Measurements from ENCODE around the gene HDAC4. TPM values are rescaled to one million over a fixed set of nuclear protein-coding genes. Genes with fewer than 3 reads are reported as not detected.

HDAC4 gene
- total and polyA plus RNA-seq, 2 experiments from 2014 or later = 8.1 to 41.8 TPM

- Mint-ChIP-seq H3K27me3 (ENCODE audit: insufficient read depth, low read depth, poor library complexity) (peaks cover 11% of the 10 kb centered on the region), H3K36me3 (ENCODE audit: low read depth) (peaks cover 38% of the 10 kb centered on the region), H3K4me1 (no peaks in the 10 kb centered on the region; the same call in 2 of the 3 replicates), H3K9me3 (no peaks in the 10 kb centered on the region), H3K27ac (no peak overlapping the region), H3K4me3 (no peak overlapping the region)
- Histone ChIP-seq H2AFZ (no peak overlapping the region), H3K79me2 (replicated peaks; ENCODE audit: insufficient read depth) (no peaks in the 10 kb centered on the region), H4K20me1 (replicated peaks; ENCODE audit: insufficient read depth) (no peaks in the 10 kb centered on the region; the same call in 1 of the 2 replicates), H3K27me3 (ENCODE audit: insufficient read depth) (no peaks in the 10 kb centered on the region), H3K9me2 (ENCODE audit: insufficient read depth) (no peaks in the 10 kb centered on the region), H3K27ac (ENCODE audit: low read depth) (no peak overlapping the region), H3K4me2 (no peak overlapping the region), H3K4me1 (ENCODE audit: insufficient read depth) (no peaks in the 10 kb centered on the region), H3K4me3 (no peak overlapping the region), H3F3A (replicated peaks; ENCODE audit: low read depth) (no peaks in the 10 kb centered on the region), H3K36me3 (ENCODE audit: insufficient read depth) (no peaks in the 10 kb centered on the region)
- no peak for TF ChIP-seq JUNB (IDR thresholded peaks at IDR 0.05; ENCODE audit: unreplicated experiment)
- TF ChIP-seq STAT1 (IDR thresholded peaks at IDR 0.05; ENCODE audit: unreplicated experiment) = no peak
- ATAC-seq = peak; percentile 46
- no peak for DNase-seq (ENCODE audit: low spot score)
Observed at GRCh38 chr2:239152239-239152915, 248.4 kb downstream of the HDAC4 start.

DNA sequence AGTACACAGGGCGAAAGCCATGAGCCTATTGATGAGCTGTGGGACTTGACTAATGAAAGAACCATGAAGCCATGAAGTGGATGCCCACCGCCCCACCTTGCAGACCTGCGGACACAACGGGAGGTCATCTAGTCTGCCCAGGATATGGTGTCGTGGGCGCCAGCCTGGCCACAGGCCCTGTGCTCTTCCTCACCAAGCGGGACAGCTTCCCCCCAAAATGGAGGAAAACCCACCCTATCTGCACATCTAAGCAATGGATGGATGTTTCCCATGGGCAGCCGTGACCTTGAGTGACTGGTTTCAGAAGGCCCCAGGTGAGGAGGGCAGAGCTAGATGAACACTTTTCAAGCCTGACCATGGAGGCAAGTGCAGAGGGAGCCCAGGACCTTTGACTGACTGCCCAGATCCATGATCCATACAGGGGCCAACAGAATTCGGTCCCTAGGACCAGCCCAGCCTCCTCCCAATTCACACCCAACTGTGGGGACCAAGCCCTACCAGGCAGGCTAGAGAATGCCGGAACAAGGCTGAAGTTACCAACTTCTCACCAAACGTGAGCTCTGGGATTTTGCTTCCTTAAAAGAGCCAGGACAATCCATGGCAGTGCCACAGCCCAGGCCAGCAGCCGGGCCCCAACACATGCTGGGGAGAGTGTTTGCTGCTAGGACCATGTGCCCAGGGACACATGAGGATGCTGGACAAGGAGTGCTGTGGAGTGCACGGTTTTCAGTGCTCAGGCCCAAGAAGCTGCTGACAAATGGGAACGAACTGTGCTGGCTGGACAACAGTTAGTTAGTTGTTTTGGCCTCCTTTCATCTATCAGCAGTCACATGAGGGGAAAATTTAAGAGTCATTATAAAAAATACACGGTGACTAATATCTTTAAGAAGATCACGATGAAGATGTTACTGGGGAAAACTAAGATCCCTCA, 249.4 kb downstream of the HDAC4 start:
- ATAC-seq (no peak), DNase-seq (ENCODE audit: low spot score) (no peak)
- Mint-ChIP-seq H3K27ac (no peak overlapping the region), H3K4me1 (no peaks in the 10 kb centered on the region; the same call in 2 of the 3 replicates), H3K4me3 (no peak overlapping the region), H3K27me3 (ENCODE audit: insufficient read depth, low read depth, poor library complexity) (peaks cover 11% of the 10 kb centered on the region), H3K9me3 (no peaks in the 10 kb centered on the region), H3K36me3 (ENCODE audit: low read depth) (peaks cover 38% of the 10 kb centered on the region)
- Histone ChIP-seq H3K27ac (ENCODE audit: low read depth) (no peak overlapping the region), H3K4me1 (ENCODE audit: insufficient read depth) (no peaks in the 10 kb centered on the region), H3K36me3 (ENCODE audit: insufficient read depth) (no peaks in the 10 kb centered on the region), H3K79me2 (replicated peaks; ENCODE audit: insufficient read depth) (no peaks in the 10 kb centered on the region), H2AFZ (no peak overlapping the region), H3F3A (replicated peaks; ENCODE audit: low read depth) (no peaks in the 10 kb centered on the region), H3K4me2 (no peak overlapping the region), H3K9me2 (ENCODE audit: insufficient read depth) (no peaks in the 10 kb centered on the region), H3K27me3 (ENCODE audit: insufficient read depth) (no peaks in the 10 kb centered on the region), H3K4me3 (no peak overlapping the region), H4K20me1 (replicated peaks; ENCODE audit: insufficient read depth) (no peaks in the 10 kb centered on the region; the same call in 1 of the 2 replicates)
- TF ChIP-seq POLR2AphosphoS5 (IDR thresholded peaks at IDR 0.05; ENCODE audit: low read depth) = no peak
- no peak for TF ChIP-seq STAT1 (IDR thresholded peaks at IDR 0.05; ENCODE audit: unreplicated experiment)
- TF ChIP-seq NANOG (IDR thresholded peaks at IDR 0.05; ENCODE audit: borderline replicate concordance) = no peak
- TF ChIP-seq, protein P1, sequence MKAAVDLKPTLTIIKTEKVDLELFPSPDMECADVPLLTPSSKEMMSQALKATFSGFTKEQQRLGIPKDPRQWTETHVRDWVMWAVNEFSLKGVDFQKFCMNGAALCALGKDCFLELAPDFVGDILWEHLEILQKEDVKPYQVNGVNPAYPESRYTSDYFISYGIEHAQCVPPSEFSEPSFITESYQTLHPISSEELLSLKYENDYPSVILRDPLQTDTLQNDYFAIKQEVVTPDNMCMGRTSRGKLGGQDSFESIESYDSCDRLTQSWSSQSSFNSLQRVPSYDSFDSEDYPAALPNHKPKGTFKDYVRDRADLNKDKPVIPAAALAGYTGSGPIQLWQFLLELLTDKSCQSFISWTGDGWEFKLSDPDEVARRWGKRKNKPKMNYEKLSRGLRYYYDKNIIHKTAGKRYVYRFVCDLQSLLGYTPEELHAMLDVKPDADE (IDR thresholded peaks at IDR 0.05) = no peak
- TF ChIP-seq JUNB (IDR thresholded peaks at IDR 0.05; ENCODE audit: unreplicated experiment) = no peak
- no peak for TF ChIP-seq EZH2phosphoT487 (IDR thresholded peaks at IDR 0.05; ENCODE audit: unreplicated experiment)
- no peak for TF ChIP-seq ZNF114 (CRISPR knock-in tag; IDR thresholded peaks at IDR 0.05)
- TF ChIP-seq CREB1 (CRISPR knock-in tag; IDR thresholded peaks at IDR 0.05; ENCODE audit: low read depth) = no peak
- no peak for TF ChIP-seq ZNF331 (CRISPR knock-in tag; IDR thresholded peaks at IDR 0.05; ENCODE audit: low read depth)
- TF ChIP-seq, protein P2, sequence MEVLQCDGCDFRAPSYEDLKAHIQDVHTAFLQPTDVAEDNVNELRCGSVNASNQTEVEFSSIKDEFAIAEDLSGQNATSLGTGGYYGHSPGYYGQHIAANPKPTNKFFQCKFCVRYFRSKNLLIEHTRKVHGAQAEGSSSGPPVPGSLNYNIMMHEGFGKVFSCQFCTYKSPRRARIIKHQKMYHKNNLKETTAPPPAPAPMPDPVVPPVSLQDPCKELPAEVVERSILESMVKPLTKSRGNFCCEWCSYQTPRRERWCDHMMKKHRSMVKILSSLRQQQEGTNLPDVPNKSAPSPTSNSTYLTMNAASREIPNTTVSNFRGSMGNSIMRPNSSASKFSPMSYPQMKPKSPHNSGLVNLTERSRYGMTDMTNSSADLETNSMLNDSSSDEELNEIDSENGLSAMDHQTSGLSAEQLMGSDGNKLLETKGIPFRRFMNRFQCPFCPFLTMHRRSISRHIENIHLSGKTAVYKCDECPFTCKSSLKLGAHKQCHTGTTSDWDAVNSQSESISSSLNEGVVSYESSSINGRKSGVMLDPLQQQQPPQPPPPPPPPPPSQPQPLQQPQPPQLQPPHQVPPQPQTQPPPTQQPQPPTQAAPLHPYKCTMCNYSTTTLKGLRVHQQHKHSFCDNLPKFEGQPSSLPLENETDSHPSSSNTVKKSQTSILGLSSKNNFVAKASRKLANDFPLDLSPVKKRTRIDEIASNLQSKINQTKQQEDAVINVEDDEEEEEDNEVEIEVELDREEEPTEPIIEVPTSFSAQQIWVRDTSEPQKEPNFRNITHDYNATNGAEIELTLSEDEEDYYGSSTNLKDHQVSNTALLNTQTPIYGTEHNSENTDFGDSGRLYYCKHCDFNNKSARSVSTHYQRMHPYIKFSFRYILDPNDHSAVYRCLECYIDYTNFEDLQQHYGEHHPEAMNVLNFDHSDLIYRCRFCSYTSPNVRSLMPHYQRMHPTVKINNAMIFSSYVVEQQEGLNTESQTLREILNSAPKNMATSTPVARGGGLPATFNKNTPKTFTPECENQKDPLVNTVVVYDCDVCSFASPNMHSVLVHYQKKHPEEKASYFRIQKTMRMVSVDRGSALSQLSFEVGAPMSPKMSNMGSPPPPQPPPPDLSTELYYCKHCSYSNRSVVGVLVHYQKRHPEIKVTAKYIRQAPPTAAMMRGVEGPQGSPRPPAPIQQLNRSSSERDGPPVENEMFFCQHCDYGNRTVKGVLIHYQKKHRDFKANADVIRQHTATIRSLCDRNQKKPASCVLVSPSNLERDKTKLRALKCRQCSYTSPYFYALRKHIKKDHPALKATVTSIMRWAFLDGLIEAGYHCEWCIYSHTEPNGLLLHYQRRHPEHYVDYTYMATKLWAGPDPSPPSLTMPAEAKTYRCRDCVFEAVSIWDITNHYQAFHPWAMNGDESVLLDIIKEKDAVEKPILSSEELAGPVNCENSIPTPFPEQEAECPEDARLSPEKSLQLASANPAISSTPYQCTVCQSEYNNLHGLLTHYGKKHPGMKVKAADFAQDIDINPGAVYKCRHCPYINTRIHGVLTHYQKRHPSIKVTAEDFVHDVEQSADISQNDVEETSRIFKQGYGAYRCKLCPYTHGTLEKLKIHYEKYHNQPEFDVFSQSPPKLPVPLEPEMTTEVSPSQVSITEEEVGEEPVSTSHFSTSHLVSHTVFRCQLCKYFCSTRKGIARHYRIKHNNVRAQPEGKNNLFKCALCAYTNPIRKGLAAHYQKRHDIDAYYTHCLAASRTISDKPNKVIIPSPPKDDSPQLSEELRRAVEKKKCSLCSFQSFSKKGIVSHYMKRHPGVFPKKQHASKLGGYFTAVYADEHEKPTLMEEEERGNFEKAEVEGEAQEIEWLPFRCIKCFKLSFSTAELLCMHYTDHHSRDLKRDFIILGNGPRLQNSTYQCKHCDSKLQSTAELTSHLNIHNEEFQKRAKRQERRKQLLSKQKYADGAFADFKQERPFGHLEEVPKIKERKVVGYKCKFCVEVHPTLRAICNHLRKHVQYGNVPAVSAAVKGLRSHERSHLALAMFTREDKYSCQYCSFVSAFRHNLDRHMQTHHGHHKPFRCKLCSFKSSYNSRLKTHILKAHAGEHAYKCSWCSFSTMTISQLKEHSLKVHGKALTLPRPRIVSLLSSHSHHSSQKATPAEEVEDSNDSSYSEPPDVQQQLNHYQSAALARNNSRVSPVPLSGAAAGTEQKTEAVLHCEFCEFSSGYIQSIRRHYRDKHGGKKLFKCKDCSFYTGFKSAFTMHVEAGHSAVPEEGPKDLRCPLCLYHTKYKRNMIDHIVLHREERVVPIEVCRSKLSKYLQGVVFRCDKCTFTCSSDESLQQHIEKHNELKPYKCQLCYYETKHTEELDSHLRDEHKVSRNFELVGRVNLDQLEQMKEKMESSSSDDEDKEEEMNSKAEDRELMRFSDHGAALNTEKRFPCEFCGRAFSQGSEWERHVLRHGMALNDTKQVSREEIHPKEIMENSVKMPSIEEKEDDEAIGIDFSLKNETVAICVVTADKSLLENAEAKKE (CRISPR knock-in tag; IDR thresholded peaks at IDR 0.05) = no peak

Data from GM23338 (cell line).